Panc1 (cell line): ENCODE results near the gene AAK1. TPM values are rescaled to one million over a fixed set of nuclear protein-coding genes. Genes with fewer than 3 reads are reported as not detected.

Experiments
- ATAC-seq: fragments of 200-7000 bp; cut with Tn5 transposase; 2 replicates; pipeline ENCODE4 v1.9.1; 2020; ENCODE audit warnings: mild to moderate bottlenecking, moderate library complexity
- BruUV-seq: library from RNA; stranded (reverse); fragments of 400-500 nt; replicated peaks from 2 replicates; lab custom pipeline; 2021; lab: Mats Ljungman, UMichigan
- CTCF ChIA-PET: fragments of 300-600 bp; sonication (Branson Sonifier 250); formaldehyde crosslinking; loops from one replicate; lab custom pipeline; 2022; ENCODE audit warnings: antibody characterized with exemption; lab: Charles Lee
- POLR2A ChIA-PET: fragments of 300-600 bp; sonication (Branson Sonifier 250); formaldehyde crosslinking; loops from one replicate; lab custom pipeline; 2022; ENCODE audit warnings: antibody characterized with exemption; lab: Charles Lee
- DNase-seq: peaks from one replicate; pipeline ENCODE4 v3.0.0-alpha.2; 2010; ENCODE audit warnings: low read depth, low spot score
- H3K27ac ChIP-seq: 2 replicates; pipeline ENCODE4 v1.5.1; 2011; ENCODE audit warnings: mild to moderate bottlenecking, low read length, inconsistent platforms
- H3K27me3 ChIP-seq: fragments of 200-500 bp; sonication (Bioruptor generic); 2 replicates; pipeline ENCODE4 v1.6.0; 2014; ENCODE audit warnings: low read length, inconsistent platforms; ENCODE audit not compliant: control insufficient read depth, insufficient read depth
- H3K36me3 ChIP-seq: fragments of 200-500 bp; sonication (Bioruptor generic); 2 replicates; pipeline ENCODE4 v1.5.1; 2014; ENCODE audit warnings: inconsistent platforms, mild to moderate bottlenecking, low read length, moderate library complexity; ENCODE audit not compliant: control insufficient read depth, insufficient read depth
- H3K4me1 ChIP-seq: 2 replicates; pipeline ENCODE4 v1.5.1; 2011; ENCODE audit warnings: inconsistent platforms, mild to moderate bottlenecking, low read length, moderate library complexity; ENCODE audit not compliant: control insufficient read depth, insufficient read depth
- H3K4me3 ChIP-seq, 2 experiments: 2 replicates each; pipeline ENCODE4 v1.5.1; 2011 to 2012; ENCODE audit warnings: low read depth in 2 of 2, low read length in 2 of 2, mild to moderate bottlenecking in 2 of 2, inconsistent platforms in 1 of 2, moderate library complexity in 1 of 2
- H3K9me3 ChIP-seq: fragments of 200-500 bp; sonication (Bioruptor generic); 2 replicates; pipeline ENCODE4 v1.5.1; 2014; ENCODE audit warnings: low read depth, mild to moderate bottlenecking, inconsistent platforms, low read length, moderate library complexity; ENCODE audit not compliant: control insufficient read depth, insufficient read depth
- POLR2AphosphoS5 ChIP-seq: IDR thresholded peaks from 2 replicates; pipeline ENCODE4 v1.6.1; 2012; ENCODE audit warnings: mild to moderate bottlenecking, low read depth, low read length, moderate library complexity
- SIN3A ChIP-seq: IDR thresholded peaks from 2 replicates; pipeline ENCODE4 v1.6.1; 2012; ENCODE audit warnings: low read depth, mild to moderate bottlenecking, low read length, moderate library complexity, borderline replicate concordance; ENCODE audit not compliant: insufficient read depth
- TCF7L2 ChIP-seq: IDR thresholded peaks from 2 replicates; pipeline ENCODE4 v1.6.1; 2011; ENCODE audit warnings: mild to moderate bottlenecking, low read depth, low read length, inconsistent platforms
- in situ Hi-C: cut with HindIII; loops from 2 replicates; pipeline ENCODE4 v1.10.0; 2016; ENCODE audit warnings: low sequenced_read_pairs, low pct_unique_long_range_greater_than_20kb
- intact Hi-C: fragments of 100-400 bp; cut with micrococcal nuclease; formaldehyde crosslinking; loops from one replicate; pipeline ENCODE4 v1.10.0; 2022; ENCODE audit not compliant: unreplicated experiment
- total RNA-seq: library from RNA; stranded (reverse); gene quantifications from one replicate; pipeline ENCODE4 v1.2.1, GENCODE V29; 2021; ENCODE audit not compliant: unreplicated experiment
- TF ChIP-seq, protein P1 (sequence below): fragments of 450-650 bp; IDR thresholded peaks from 2 replicates; pipeline ENCODE4 v1.5.1; 2017; ENCODE audit warnings: mild to moderate bottlenecking
- TF ChIP-seq, protein P2 (sequence below), 2 experiments: IDR thresholded peaks; 2 replicates each; pipeline ENCODE4 v1.6.1; 2011 to 2012; ENCODE audit warnings: low read depth in 2 of 2, control low read depth in 1 of 2, low read length in 1 of 2, mild to moderate bottlenecking in 1 of 2, moderate library complexity in 1 of 2; ENCODE audit not compliant: insufficient read depth in 1 of 2

The AAK1 gene
- total RNA-seq, 1 experiment from 2014 or later, result 123 TPM

DNA sequence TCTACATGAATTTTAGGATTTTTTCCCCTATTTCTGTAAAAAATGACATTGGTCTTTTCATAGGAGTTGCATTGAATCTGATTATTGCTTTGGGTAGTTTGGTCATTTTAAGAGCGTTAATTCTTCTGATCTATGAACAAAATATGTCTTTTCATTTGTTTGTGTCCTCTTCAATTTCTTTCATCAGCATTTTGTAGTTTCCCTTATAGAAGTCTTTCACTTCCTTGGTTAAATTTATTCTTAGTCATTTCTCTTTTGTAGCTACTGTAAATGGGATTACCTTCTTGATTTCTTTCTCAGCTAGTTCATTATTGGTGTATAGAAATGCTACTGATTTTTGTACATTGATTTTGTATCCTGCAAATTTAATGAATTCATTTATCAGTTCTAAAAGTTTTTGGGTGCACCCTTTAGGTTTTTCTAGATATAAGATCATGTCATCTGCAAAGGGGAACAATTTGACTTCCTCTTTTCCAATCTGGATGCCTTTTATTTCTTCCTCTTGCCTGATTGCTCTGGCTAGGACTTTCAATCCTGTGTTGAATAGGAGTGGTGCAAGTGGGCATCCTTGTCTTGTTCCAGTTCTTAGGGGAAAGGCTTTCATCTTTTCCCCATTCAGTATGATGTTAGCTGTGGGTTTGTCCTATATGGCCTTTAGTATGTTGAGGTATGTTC is 36.6 kb upstream of the AAK1 start:
- no peak overlapping the region; the same call in 1 of the 2 replicates for H3K27ac ChIP-seq
- CTCF ChIA-PET, result no interaction called here
- DNase-seq, result no peak

DNA sequence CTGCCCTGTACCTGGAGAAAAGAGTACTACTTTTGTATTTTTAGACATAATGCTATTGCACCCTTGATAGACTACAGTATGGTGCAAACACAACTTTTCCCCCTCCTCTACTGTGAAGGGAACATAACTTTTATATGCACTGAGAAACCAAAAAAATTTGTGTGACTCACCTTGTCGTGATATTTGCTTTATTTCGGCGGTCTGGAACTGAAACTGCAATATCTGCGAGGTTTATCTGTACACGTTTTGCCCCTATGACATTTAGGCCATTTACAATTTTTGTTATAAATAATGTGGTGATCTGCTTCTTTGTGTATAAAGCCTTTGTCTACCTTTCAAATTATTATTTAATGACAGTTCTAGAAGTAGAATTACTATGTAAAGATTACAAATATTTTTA is 34.4 kb upstream of the AAK1 start:
- POLR2A ChIA-PET, result no interaction called here

More for the DNA sequence above, 36.6 kb upstream of the AAK1 start:
- Histone ChIP-seq H3K27me3 (no peaks in the 10 kb centered on the region), H3K36me3 (no peaks in the 10 kb centered on the region), H3K4me1 (peaks cover 16% of the 10 kb centered on the region), H3K9me3 (no peaks in the 10 kb centered on the region), H3K4me3 (no peak overlapping the region)
- no TSS peak for BruUV-seq
- in situ Hi-C loops, result no loop called here
- POLR2A ChIA-PET, result no interaction called here
- intact Hi-C loops, result no loop called here
- no peak for TF ChIP-seq SIN3A
- no peak for TF ChIP-seq TCF7L2
- TF ChIP-seq, protein P1, sequence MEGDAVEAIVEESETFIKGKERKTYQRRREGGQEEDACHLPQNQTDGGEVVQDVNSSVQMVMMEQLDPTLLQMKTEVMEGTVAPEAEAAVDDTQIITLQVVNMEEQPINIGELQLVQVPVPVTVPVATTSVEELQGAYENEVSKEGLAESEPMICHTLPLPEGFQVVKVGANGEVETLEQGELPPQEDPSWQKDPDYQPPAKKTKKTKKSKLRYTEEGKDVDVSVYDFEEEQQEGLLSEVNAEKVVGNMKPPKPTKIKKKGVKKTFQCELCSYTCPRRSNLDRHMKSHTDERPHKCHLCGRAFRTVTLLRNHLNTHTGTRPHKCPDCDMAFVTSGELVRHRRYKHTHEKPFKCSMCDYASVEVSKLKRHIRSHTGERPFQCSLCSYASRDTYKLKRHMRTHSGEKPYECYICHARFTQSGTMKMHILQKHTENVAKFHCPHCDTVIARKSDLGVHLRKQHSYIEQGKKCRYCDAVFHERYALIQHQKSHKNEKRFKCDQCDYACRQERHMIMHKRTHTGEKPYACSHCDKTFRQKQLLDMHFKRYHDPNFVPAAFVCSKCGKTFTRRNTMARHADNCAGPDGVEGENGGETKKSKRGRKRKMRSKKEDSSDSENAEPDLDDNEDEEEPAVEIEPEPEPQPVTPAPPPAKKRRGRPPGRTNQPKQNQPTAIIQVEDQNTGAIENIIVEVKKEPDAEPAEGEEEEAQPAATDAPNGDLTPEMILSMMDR, result no peak
- TF ChIP-seq POLR2AphosphoS5, result no peak
- TF ChIP-seq, protein P2, sequence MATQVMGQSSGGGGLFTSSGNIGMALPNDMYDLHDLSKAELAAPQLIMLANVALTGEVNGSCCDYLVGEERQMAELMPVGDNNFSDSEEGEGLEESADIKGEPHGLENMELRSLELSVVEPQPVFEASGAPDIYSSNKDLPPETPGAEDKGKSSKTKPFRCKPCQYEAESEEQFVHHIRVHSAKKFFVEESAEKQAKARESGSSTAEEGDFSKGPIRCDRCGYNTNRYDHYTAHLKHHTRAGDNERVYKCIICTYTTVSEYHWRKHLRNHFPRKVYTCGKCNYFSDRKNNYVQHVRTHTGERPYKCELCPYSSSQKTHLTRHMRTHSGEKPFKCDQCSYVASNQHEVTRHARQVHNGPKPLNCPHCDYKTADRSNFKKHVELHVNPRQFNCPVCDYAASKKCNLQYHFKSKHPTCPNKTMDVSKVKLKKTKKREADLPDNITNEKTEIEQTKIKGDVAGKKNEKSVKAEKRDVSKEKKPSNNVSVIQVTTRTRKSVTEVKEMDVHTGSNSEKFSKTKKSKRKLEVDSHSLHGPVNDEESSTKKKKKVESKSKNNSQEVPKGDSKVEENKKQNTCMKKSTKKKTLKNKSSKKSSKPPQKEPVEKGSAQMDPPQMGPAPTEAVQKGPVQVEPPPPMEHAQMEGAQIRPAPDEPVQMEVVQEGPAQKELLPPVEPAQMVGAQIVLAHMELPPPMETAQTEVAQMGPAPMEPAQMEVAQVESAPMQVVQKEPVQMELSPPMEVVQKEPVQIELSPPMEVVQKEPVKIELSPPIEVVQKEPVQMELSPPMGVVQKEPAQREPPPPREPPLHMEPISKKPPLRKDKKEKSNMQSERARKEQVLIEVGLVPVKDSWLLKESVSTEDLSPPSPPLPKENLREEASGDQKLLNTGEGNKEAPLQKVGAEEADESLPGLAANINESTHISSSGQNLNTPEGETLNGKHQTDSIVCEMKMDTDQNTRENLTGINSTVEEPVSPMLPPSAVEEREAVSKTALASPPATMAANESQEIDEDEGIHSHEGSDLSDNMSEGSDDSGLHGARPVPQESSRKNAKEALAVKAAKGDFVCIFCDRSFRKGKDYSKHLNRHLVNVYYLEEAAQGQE (IDR thresholded peaks at IDR 0.05; ENCODE audit: insufficient read depth in 1 of 2, low read depth in 2 of 2, low read length in 1 of 2), result no peak
- ATAC-seq, result no peak

More for the DNA sequence above, 34.4 kb upstream of the AAK1 start:
- Histone ChIP-seq H3K9me3 (no peaks in the 10 kb centered on the region), H3K4me3 (no peak overlapping the region), H3K4me1 (peaks cover 12% of the 10 kb centered on the region; the same call in 1 of the 2 replicates), H3K27ac (no peak overlapping the region), H3K27me3 (no peaks in the 10 kb centered on the region), H3K36me3 (no peaks in the 10 kb centered on the region)
- no TSS peak for BruUV-seq
- CTCF ChIA-PET, result no interaction called here
- ATAC-seq (no peak), DNase-seq (no peak)
- TF ChIP-seq, protein P1, result no peak
- TF ChIP-seq SIN3A (no peak), TCF7L2 (no peak), POLR2AphosphoS5 (no peak)
- TF ChIP-seq, protein P2 (IDR thresholded peaks at IDR 0.05; ENCODE audit: insufficient read depth in 1 of 2, low read depth in 2 of 2, low read length in 1 of 2), result no peak
- intact Hi-C loops, result no loop called here
- in situ Hi-C loops, result no loop called here
